Panc1 (cell line): ENCODE results near the gene MACO1. TPM values are rescaled to one million over a fixed set of nuclear protein-coding genes. Genes with fewer than 3 reads are reported as not detected.
"Not testable (repeated sequence)": the region's sequence is repeated elsewhere in the genome, so short reads cannot be mapped to it uniquely, and the experiment has no call there.

Experiments used
- ATAC-seq: fragments of 200-7000 bp; cut with Tn5 transposase; 2 replicates; pipeline ENCODE4 v1.9.1; 2020; ENCODE audit warnings: mild to moderate bottlenecking, moderate library complexity
- BruUV-seq: library from RNA; stranded (reverse); fragments of 400-500 nt; replicated peaks from 2 replicates; lab custom pipeline; 2021; lab: Mats Ljungman, UMichigan
- CTCF ChIA-PET: fragments of 300-600 bp; sonication (Branson Sonifier 250); formaldehyde crosslinking; loops from one replicate; lab custom pipeline; 2022; ENCODE audit warnings: antibody characterized with exemption; lab: Charles Lee
- POLR2A ChIA-PET: fragments of 300-600 bp; sonication (Branson Sonifier 250); formaldehyde crosslinking; loops from one replicate; lab custom pipeline; 2022; ENCODE audit warnings: antibody characterized with exemption; lab: Charles Lee
- DNase-seq: peaks from one replicate; pipeline ENCODE4 v3.0.0-alpha.2; 2010; ENCODE audit warnings: low read depth, low spot score
- H3K27ac ChIP-seq: 2 replicates; pipeline ENCODE4 v1.5.1; 2011; ENCODE audit warnings: mild to moderate bottlenecking, low read length, inconsistent platforms
- H3K27me3 ChIP-seq: fragments of 200-500 bp; sonication (Bioruptor generic); 2 replicates; pipeline ENCODE4 v1.6.0; 2014; ENCODE audit warnings: low read length, inconsistent platforms; ENCODE audit not compliant: control insufficient read depth, insufficient read depth
- H3K36me3 ChIP-seq: fragments of 200-500 bp; sonication (Bioruptor generic); 2 replicates; pipeline ENCODE4 v1.5.1; 2014; ENCODE audit warnings: inconsistent platforms, mild to moderate bottlenecking, low read length, moderate library complexity; ENCODE audit not compliant: control insufficient read depth, insufficient read depth
- H3K4me1 ChIP-seq: 2 replicates; pipeline ENCODE4 v1.5.1; 2011; ENCODE audit warnings: inconsistent platforms, mild to moderate bottlenecking, low read length, moderate library complexity; ENCODE audit not compliant: control insufficient read depth, insufficient read depth
- H3K4me3 ChIP-seq, 2 experiments: 2 replicates each; pipeline ENCODE4 v1.5.1; 2011 to 2012; ENCODE audit warnings: low read depth in 2 of 2, low read length in 2 of 2, mild to moderate bottlenecking in 2 of 2, inconsistent platforms in 1 of 2, moderate library complexity in 1 of 2
- H3K9me3 ChIP-seq: fragments of 200-500 bp; sonication (Bioruptor generic); 2 replicates; pipeline ENCODE4 v1.5.1; 2014; ENCODE audit warnings: low read depth, mild to moderate bottlenecking, inconsistent platforms, low read length, moderate library complexity; ENCODE audit not compliant: control insufficient read depth, insufficient read depth
- in situ Hi-C: cut with HindIII; loops from 2 replicates; pipeline ENCODE4 v1.10.0; 2016; ENCODE audit warnings: low sequenced_read_pairs, low pct_unique_long_range_greater_than_20kb
- intact Hi-C: fragments of 100-400 bp; cut with micrococcal nuclease; formaldehyde crosslinking; loops from one replicate; pipeline ENCODE4 v1.10.0; 2022; ENCODE audit not compliant: unreplicated experiment
- total RNA-seq: library from RNA; stranded (reverse); gene quantifications from one replicate; pipeline ENCODE4 v1.2.1, GENCODE V29; 2021; ENCODE audit not compliant: unreplicated experiment
- TF ChIP-seq, protein P1 (sequence below): fragments of 450-650 bp; IDR thresholded peaks from 2 replicates; pipeline ENCODE4 v1.5.1; 2017; ENCODE audit warnings: mild to moderate bottlenecking

The MACO1 gene
- total RNA-seq, 1 experiment from 2014 or later, result 16.5 TPM

DNA sequence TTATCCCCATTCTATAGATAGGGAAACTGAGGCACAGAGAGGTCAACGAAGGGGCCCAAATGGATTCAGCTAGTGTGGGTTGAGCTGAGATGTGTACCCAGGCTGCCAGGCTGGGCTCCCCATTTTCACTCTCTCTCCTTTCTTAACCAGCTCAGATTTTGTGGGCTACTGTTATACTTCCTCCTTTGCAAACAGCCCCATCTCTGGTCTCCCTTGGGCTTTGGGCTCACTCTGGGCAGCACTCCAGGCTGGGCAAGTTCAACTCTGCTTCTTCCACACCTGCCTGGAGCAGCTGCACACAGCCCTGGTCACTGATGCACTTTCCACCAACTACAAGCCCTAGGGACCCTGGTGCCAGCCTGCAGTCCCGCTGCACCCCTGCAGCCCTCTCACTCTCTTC is 32.6 kb upstream of the MACO1 start:
- H3K27ac ChIP-seq, POLR2A ChIA-PET, BruUV-seq, H3K27me3 ChIP-seq, in situ Hi-C loops, CTCF ChIA-PET, H3K36me3 ChIP-seq, intact Hi-C loops, H3K4me3 ChIP-seq, H3K4me1 ChIP-seq, H3K9me3 ChIP-seq, ATAC-seq, DNase-seq: not testable (repeated sequence)

DNA sequence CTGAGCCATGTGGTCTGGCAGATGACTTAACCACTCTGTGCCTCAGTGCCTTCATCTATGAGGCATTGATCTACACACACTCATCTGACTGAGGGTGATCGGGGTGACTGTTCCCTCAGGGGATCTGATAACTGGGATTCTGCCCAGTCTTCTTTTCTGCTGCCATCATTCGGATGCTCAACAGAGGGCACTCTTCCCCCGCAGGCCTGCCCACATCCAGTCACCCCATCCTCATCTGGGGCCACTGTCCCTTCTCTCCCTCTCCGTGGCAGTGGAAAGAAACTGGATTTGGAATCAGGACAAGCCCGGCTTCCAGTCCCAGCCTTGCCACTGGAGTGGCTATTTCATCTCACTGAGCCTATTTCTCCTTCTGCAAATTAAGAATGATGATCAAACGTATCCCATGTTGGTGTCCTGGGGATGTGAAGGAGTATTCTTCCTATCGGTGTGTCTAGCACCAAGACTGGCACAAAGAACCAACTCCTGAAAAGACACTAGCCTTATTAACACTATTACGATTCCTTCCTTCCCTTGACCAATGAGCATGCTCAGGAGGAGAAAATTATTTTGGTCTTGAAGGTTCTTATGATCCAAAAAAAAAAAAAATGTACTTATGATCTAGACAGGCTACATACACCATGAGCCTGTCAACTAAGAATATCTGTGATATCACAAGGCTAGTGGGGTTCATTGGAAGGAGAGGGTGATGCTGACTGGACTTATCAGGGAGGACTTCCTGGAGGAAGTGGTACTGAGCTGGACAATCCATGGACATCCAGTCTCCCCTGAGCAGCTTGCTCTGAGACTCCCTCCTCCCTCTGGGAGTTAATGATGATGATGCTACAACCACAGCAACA is 27.5 kb upstream of the MACO1 start:
- POLR2A ChIA-PET, H3K27me3 ChIP-seq, CTCF ChIA-PET, H3K4me1 ChIP-seq, H3K4me3 ChIP-seq, in situ Hi-C loops, H3K9me3 ChIP-seq, H3K36me3 ChIP-seq, H3K27ac ChIP-seq, DNase-seq, intact Hi-C loops, BruUV-seq: not testable (repeated sequence)
- TF ChIP-seq, protein P1, sequence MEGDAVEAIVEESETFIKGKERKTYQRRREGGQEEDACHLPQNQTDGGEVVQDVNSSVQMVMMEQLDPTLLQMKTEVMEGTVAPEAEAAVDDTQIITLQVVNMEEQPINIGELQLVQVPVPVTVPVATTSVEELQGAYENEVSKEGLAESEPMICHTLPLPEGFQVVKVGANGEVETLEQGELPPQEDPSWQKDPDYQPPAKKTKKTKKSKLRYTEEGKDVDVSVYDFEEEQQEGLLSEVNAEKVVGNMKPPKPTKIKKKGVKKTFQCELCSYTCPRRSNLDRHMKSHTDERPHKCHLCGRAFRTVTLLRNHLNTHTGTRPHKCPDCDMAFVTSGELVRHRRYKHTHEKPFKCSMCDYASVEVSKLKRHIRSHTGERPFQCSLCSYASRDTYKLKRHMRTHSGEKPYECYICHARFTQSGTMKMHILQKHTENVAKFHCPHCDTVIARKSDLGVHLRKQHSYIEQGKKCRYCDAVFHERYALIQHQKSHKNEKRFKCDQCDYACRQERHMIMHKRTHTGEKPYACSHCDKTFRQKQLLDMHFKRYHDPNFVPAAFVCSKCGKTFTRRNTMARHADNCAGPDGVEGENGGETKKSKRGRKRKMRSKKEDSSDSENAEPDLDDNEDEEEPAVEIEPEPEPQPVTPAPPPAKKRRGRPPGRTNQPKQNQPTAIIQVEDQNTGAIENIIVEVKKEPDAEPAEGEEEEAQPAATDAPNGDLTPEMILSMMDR, result peak; percentile 57
- ATAC-seq, result peak; percentile 89

DNA sequence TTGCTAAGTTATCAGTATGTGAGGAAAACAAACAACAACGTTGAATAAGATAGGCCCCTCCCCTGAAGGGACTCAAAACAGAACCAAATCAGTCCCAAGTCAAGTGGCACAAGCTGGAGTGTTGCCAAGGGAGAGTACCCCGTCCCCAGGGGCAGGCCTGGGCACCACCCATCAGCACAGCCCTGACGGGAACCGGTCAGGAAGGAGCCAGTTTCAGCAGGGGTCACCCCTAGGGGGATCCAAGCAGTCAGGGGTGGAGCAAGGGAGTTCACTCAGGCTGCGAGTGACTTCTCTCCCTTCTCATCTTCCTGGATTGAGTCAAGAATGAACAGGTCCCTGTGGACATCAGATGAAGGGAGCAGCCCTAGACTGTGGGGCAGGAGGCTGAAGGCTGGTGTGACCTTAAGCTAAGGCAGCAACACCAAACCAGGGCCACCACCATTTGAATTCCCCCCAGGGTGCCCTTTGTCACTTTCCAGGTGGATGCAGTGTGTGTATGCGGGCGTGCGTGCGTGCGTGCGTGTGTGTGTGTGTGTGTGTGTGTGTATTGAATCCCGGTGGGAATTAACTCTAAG is 24.9 kb upstream of the MACO1 start:
- CTCF ChIA-PET, result interaction anchor here (1.1 kb wide), 1 partner anchor 119 kb away, joined by 3 read pairs; no protein-coding TSS in a partner anchor

DNA sequence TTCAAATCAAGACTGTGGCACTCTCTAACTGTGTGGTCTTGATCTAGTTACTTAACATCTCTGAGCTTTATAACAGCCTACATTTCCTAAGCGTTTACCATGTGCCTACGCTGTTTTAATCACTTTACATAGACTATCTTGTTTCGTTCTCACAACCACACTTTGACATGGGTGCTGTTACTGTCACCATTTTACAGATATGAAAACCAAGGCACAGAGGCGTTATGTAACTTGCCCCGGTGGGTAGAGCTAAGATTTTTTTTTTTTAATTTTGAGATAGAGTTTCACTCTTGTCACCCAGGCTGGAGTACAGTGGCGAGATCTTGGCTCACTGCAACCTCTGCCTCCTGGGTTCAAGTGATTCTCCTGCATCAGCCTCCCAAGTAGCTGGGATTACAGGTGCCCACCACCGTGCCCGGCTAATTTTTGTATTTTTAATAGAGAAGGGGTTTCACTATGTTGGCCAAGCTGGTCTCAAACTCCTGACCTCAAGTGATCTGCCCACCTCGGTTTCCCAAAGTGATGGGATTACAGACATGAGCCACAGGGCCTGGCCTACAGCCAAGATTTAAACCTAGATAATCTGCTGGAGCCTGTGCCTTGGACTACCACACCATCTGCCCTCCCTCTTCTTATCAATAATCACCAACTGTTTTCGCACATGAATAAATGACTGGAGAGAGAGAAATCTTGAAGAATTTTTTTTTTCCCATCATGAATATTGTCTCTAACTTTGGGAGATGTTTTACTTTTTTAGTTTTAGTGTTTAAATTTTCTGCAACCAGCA is 20.9 kb upstream of the MACO1 start:
- H3K4me3 ChIP-seq, intact Hi-C loops, ATAC-seq, in situ Hi-C loops, H3K27me3 ChIP-seq, BruUV-seq, POLR2A ChIA-PET, H3K27ac ChIP-seq, H3K4me1 ChIP-seq, H3K36me3 ChIP-seq, DNase-seq, H3K9me3 ChIP-seq: not testable (repeated sequence)
- CTCF ChIA-PET, result interaction anchor here (0.7 kb wide), 1 partner anchor 126 kb away, joined by 3 read pairs; no protein-coding TSS in a partner anchor

More for the DNA sequence above, 24.9 kb upstream of the MACO1 start:
- H3K27ac ChIP-seq, H3K4me1 ChIP-seq, H3K4me3 ChIP-seq, BruUV-seq, ATAC-seq, H3K36me3 ChIP-seq, H3K9me3 ChIP-seq, DNase-seq, in situ Hi-C loops, POLR2A ChIA-PET, intact Hi-C loops, H3K27me3 ChIP-seq: not testable (repeated sequence)

DNA sequence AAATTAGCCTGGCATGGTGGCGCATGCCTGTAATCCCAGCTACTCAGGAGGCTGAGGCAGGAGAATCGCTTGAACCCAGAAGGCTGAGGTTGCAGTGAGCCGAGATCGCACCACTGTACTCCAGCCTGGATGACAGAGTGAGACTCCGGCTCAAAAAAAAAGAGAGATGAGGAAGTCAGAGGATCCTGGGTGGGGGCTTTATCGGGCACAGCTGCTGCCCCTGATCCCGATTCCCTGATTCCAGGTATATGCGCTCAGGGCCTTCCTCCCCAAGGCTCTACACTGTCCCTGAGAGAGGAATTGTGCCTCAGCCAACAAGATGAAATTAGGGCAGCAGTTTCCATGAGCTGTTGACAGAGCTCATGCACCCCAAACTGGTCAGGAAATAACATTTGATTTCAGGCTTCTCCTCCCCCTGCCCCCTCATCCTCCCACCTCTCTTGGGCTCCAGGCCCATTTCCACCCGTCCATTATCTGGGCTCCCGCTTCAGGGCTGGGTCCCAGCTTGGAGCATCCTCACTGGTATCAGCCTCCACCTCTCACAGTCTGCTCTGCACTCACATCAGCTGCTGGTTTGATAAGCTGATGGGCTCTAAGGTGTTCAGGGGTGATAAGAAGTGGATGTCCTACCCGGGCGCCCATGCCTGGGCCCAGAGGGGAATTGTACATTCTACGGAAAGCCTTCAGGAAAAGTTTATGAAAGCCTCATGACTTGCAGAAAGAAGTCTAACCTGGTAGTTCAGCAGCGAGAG is 17.6 kb upstream of the MACO1 start:
- H3K27me3 ChIP-seq, H3K4me3 ChIP-seq, H3K27ac ChIP-seq, DNase-seq, in situ Hi-C loops, H3K9me3 ChIP-seq, H3K4me1 ChIP-seq, H3K36me3 ChIP-seq, CTCF ChIA-PET, POLR2A ChIA-PET, ATAC-seq, intact Hi-C loops, BruUV-seq: not testable (repeated sequence)

DNA sequence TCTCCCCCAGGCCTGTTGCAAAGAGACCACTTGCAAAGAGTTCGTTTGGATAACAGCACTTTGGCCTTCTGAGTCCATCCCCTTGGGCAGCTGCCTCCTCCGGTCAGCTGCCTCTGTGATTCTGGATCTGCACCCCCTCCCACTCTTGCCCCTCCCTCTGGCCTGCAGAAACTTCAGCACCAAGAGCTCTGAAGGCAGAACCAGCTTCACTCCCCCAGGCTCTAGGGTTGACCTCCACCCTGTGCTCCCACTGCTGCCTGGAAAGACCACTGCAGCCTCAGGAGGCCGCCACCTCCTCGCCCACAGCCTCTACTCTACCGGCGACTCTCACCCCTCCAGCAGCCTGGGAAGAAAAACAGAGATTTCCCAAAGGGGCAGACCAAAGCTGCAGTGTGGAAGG is 16.5 kb upstream of the MACO1 start:
- H3K27ac ChIP-seq, POLR2A ChIA-PET, intact Hi-C loops, H3K4me3 ChIP-seq, DNase-seq, H3K9me3 ChIP-seq, H3K4me1 ChIP-seq, BruUV-seq, CTCF ChIA-PET, ATAC-seq, in situ Hi-C loops, H3K27me3 ChIP-seq, H3K36me3 ChIP-seq: not testable (repeated sequence)
